Fibroblast of lung (primary cell): ENCODE measurements around the gene ASXL3.

Experiments used
- EZH2 ChIP-seq: IDR thresholded peaks from 2 replicates; pipeline ENCODE4 v1.5.1; 2012; ENCODE audit warnings: low read length, control low read depth, mild to moderate bottlenecking; ENCODE audit errors: missing control alignments
- TF ChIP-seq, protein P1 (sequence below), 2 donors: IDR thresholded peaks in 1 of 2; conservative IDR thresholded peaks in 1 of 2; 1 replicate in 1 of 2; 2 replicates in 1 of 2; pipeline ENCODE4 v1.5.1; 2011 to 2012; ENCODE audit warnings: low read length in 2 of 2, control low read depth in 1 of 2, inconsistent platforms in 1 of 2, low read depth in 1 of 2, mild to moderate bottlenecking in 1 of 2

DNA sequence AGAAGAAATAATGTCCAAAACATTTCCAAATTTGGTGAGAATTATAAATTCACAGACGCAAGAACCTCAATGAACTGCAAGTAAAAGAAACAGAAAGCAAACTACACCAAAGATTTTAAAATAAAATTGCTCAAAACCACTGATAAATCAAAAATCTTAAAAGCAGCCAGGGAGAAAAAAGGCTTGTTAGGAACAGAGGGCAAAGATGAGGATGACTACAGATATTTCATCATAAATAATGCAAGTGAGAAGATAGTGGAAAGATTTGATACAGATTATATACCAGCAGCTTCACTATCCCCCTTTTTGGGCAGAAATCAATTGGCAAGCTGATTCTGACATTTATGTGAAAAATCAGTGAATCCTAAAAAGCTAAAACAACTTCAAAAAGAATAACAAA lies 10.3 kb upstream of the ASXL3 start:
- TF ChIP-seq, protein P1, sequence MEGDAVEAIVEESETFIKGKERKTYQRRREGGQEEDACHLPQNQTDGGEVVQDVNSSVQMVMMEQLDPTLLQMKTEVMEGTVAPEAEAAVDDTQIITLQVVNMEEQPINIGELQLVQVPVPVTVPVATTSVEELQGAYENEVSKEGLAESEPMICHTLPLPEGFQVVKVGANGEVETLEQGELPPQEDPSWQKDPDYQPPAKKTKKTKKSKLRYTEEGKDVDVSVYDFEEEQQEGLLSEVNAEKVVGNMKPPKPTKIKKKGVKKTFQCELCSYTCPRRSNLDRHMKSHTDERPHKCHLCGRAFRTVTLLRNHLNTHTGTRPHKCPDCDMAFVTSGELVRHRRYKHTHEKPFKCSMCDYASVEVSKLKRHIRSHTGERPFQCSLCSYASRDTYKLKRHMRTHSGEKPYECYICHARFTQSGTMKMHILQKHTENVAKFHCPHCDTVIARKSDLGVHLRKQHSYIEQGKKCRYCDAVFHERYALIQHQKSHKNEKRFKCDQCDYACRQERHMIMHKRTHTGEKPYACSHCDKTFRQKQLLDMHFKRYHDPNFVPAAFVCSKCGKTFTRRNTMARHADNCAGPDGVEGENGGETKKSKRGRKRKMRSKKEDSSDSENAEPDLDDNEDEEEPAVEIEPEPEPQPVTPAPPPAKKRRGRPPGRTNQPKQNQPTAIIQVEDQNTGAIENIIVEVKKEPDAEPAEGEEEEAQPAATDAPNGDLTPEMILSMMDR (conservative IDR thresholded peaks at IDR 0.05 in 1 of 2, IDR thresholded peaks at IDR 0.05 in 1 of 2; ENCODE audit: low read depth in 1 of 2, low read length in 2 of 2), result no peak
- no peak for TF ChIP-seq EZH2
